HEK293T (cell line): ENCODE results near the gene ZNF813.

Experiments used
- FOXA1 ChIP-seq: fragments of 450-650 bp; IDR thresholded peaks from 2 replicates; pipeline ENCODE4 v1.6.1; 2016; ENCODE audit warnings: mild to moderate bottlenecking
- FOXM1 ChIP-seq: fragments of 450-650 bp; IDR thresholded peaks from 2 replicates; pipeline ENCODE4 v1.6.1; 2017; ENCODE audit warnings: mild to moderate bottlenecking, borderline replicate concordance
- L3MBTL2 ChIP-seq: fragments of 450-650 bp; conservative IDR thresholded peaks from 2 replicates; pipeline ENCODE4 v1.6.1; 2016; ENCODE audit warnings: mild to moderate bottlenecking
- SUZ12 ChIP-seq: fragments of 450-650 bp; IDR thresholded peaks from 2 replicates; pipeline ENCODE4 v1.6.1; 2016; ENCODE audit warnings: mild to moderate bottlenecking

DNA sequence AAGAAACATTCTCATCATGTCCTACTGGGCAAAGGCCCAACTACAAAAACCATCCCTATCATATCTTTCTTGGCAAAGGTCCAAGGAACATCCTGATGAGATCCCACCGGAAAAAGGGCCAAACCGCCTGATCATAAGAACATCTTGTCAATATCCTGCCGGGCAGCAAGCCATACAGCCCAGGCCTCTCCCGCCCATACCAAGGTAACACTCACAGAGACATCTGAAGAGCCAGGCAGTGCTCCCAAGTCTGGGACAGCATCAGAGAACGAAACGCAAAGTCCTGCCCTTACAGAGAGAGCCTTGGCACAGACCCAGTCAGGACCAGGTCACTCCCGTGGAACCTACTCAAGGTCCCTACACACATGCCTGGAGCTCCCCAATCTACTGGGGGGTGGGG is 51.9 kb downstream of the ZNF813 start:
- TF ChIP-seq SUZ12 = no peak
- TF ChIP-seq FOXA1 = no peak
- no peak for TF ChIP-seq FOXM1
- TF ChIP-seq L3MBTL2 = no peak
